ENCODE measurements around the gene FNDC3A. TPM values are rescaled to one million over a fixed set of nuclear protein-coding genes. Genes with fewer than 3 reads are reported as not detected.

The FNDC3A gene
- total and polyA plus RNA-seq, 4 donors: 25.2 to 89.5 (median 32.1) TPM

DNA sequence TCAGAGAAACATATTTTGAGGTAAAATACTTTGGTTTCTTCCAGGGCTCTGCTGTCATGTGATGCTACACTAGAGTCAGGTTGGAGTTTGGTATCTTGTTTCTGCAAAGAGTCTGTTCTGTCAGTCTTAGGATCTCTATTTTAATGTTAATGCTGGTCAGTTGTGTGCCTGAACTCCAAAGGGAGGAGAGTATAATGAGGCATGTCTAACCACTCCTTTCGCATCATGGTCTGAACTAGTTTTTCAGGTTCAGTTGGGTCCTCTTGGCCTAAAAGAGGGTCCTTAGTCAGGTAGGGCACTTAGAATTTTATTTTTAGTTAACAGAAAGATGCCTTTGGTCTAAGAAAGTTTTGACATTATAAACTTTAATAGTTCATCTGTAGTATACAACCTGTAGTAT is 78.2 kb downstream of the FNDC3A start:
- 96% methylated on average over 1 of the region's 1 CpG for WGBS
- DNase-seq (ENCODE audit: low spot score): no peak
- H3K4me3 ChIP-seq (ENCODE audit: low read depth in 1 of 3, low read length in 3 of 3): no peak overlapping the region
- H3K4me1 ChIP-seq (ENCODE audit: control insufficient read depth in 4 of 4, insufficient read depth in 4 of 4, low read length in 3 of 4): no peaks in the 10 kb centered on the region
- H3K27me3 ChIP-seq (ENCODE audit: control insufficient read depth in 4 of 4, insufficient read depth in 4 of 4, low read length in 3 of 4): no peaks in the 10 kb centered on the region
- no peak overlapping the region for H3K9ac ChIP-seq (ENCODE audit: low read depth in 1 of 2, low read length in 2 of 2)
- no peak for TF ChIP-seq TAF1 (conservative IDR thresholded peaks at IDR 0.05)
- no peak for TF ChIP-seq EGR1 (IDR thresholded peaks at IDR 0.05; ENCODE audit: low read depth in 2 of 2)
- TF ChIP-seq GABPA (IDR thresholded peaks at IDR 0.05 in 1 of 2, conservative IDR thresholded peaks at IDR 0.05 in 1 of 2): no peak
- TF ChIP-seq REST (IDR thresholded peaks at IDR 0.05): no peak
- TF ChIP-seq, protein P1, sequence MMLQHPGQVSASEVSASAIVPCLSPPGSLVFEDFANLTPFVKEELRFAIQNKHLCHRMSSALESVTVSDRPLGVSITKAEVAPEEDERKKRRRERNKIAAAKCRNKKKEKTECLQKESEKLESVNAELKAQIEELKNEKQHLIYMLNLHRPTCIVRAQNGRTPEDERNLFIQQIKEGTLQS (IDR thresholded peaks at IDR 0.05): no peak
- TF ChIP-seq, protein P2, sequence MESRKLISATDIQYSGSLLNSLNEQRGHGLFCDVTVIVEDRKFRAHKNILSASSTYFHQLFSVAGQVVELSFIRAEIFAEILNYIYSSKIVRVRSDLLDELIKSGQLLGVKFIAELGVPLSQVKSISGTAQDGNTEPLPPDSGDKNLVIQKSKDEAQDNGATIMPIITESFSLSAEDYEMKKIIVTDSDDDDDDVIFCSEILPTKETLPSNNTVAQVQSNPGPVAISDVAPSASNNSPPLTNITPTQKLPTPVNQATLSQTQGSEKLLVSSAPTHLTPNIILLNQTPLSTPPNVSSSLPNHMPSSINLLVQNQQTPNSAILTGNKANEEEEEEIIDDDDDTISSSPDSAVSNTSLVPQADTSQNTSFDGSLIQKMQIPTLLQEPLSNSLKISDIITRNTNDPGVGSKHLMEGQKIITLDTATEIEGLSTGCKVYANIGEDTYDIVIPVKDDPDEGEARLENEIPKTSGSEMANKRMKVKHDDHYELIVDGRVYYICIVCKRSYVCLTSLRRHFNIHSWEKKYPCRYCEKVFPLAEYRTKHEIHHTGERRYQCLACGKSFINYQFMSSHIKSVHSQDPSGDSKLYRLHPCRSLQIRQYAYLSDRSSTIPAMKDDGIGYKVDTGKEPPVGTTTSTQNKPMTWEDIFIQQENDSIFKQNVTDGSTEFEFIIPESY (IDR thresholded peaks at IDR 0.05): no peak
- TF ChIP-seq YY1 (IDR thresholded peaks at IDR 0.05): no peak
- TF ChIP-seq HNF4A (conservative IDR thresholded peaks at IDR 0.05): no peak
- TF ChIP-seq JUND (IDR thresholded peaks at IDR 0.05): no peak
- TF ChIP-seq FOXA2 (IDR thresholded peaks at IDR 0.05): no peak
- no peak for TF ChIP-seq RXRA (IDR thresholded peaks at IDR 0.05)
- TF ChIP-seq NR2F2 (IDR thresholded peaks at IDR 0.05): no peak
- TF ChIP-seq HNF4G (IDR thresholded peaks at IDR 0.05): no peak
- TF ChIP-seq FOXA1 (IDR thresholded peaks at IDR 0.05): no peak
- H3K9me3 ChIP-seq (ENCODE audit: control insufficient read depth in 4 of 4, low read length in 3 of 4): no peaks in the 10 kb centered on the region
- no peak overlapping the region for H3K27ac ChIP-seq (ENCODE audit: low read depth in 1 of 2, low read length in 2 of 2)
- H3K36me3 ChIP-seq (ENCODE audit: control insufficient read depth in 4 of 4, insufficient read depth in 3 of 4, low read depth in 1 of 4, low read length in 3 of 4): peaks cover 0 to 3% (median 0%) of the 10 kb centered on the region in 4 donors

- Histone ChIP-seq H3K36me3 (ENCODE audit: control insufficient read depth in 4 of 4, insufficient read depth in 3 of 4, low read depth in 1 of 4, low read length in 3 of 4) (peaks cover 0 to 3% (median 0%) of the 10 kb centered on the region in 4 donors), H3K27ac (ENCODE audit: low read depth in 1 of 2, low read length in 2 of 2) (no peak overlapping the region), H3K27me3 (ENCODE audit: control insufficient read depth in 4 of 4, insufficient read depth in 4 of 4, low read length in 3 of 4) (no peaks in the 10 kb centered on the region), H3K9ac (ENCODE audit: low read depth in 1 of 2, low read length in 2 of 2) (no peak overlapping the region), H3K4me3 (ENCODE audit: low read depth in 1 of 3, low read length in 3 of 3) (no peak overlapping the region), H3K9me3 (ENCODE audit: control insufficient read depth in 4 of 4, low read length in 3 of 4) (no peaks in the 10 kb centered on the region), H3K4me1 (ENCODE audit: control insufficient read depth in 4 of 4, insufficient read depth in 4 of 4, low read length in 3 of 4) (no peaks in the 10 kb centered on the region)
- TF ChIP-seq YY1 (IDR thresholded peaks at IDR 0.05): no peak
- TF ChIP-seq, protein P2 (IDR thresholded peaks at IDR 0.05): no peak
- no peak for TF ChIP-seq RAD21 (IDR thresholded peaks at IDR 0.05)
- TF ChIP-seq HNF4A (conservative IDR thresholded peaks at IDR 0.05): no peak
- WGBS: 98% methylated on average over 4 of the region's 4 CpGs
- no peak for DNase-seq (ENCODE audit: low spot score)
These were observed 79.3 kb downstream of the FNDC3A start for GRCh38 chr13:49055021-49055420.
